ENCODE results near the gene UROC1. TPM values are rescaled to one million over a fixed set of nuclear protein-coding genes. Genes with fewer than 3 reads are reported as not detected.

Gene UROC1
- total RNA-seq = not detected in 2 replicates

DNA sequence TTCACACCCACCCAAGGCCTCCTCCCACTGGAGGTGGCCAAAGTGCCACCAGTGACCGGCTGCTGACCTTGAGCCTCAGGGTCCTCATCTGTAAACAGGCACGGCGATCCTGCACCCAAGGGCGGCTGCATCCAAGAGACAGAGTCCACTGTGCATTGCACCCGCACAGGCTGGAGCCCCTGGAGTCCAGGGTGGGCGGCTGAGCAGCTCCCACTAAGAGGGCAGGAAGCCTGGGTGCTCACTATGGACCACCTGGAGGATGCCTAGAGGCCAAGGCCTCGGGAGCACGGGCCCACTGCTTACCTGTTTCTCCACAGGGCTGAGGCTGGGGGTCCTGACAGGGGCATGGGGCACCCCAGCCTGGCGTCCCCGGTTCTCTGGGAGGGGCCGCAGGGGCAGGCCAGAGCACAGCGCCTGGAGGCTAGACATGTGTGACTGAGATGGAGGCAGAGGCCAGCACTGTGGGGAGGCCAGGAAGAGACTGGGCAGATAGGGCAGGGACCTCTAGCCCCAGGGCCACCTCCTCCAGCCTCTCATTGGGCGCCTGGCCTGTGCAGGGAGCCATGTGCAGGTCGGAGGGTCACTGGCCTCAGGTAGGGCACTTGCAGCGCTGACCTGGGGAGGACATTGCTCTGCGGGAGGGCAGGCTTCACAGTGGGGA, at the start of gene UROC1:
Gene UROC1 (minus strand): TSS at position 483 of the 661 bp plus-strand sequence. CDS start 54 bp downstream, at position 429.
- DNase-seq (ENCODE audit: low read depth in 2 of 2) = no peak

DNA sequence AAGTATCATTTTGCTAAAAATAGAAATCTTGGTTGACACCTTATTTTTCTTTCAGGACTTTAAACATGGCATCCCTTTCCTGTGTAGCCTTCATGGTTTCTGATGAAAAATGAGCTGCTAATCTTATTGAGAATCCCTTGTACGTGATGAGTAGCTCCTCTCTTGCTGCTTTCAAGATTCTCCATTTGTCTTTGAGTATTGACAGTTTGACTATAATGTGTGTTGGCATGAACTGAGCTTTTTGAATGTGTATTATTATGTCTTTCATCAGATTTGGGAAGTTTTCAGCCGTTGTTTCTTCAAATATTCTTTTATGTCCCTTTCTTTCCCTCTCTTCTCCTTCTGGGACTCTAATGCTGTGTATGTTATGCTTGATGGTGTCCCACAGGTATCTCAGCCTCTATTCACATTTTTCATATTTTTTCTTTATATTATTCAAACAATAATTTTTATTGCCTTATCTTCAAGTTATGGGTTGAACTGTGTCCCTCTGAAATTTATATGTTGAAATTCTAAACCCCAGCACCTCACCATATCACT, 45.2 kb upstream of the UROC1 start:
- DNase-seq (ENCODE audit: low read depth in 2 of 2) = no peak

DNA sequence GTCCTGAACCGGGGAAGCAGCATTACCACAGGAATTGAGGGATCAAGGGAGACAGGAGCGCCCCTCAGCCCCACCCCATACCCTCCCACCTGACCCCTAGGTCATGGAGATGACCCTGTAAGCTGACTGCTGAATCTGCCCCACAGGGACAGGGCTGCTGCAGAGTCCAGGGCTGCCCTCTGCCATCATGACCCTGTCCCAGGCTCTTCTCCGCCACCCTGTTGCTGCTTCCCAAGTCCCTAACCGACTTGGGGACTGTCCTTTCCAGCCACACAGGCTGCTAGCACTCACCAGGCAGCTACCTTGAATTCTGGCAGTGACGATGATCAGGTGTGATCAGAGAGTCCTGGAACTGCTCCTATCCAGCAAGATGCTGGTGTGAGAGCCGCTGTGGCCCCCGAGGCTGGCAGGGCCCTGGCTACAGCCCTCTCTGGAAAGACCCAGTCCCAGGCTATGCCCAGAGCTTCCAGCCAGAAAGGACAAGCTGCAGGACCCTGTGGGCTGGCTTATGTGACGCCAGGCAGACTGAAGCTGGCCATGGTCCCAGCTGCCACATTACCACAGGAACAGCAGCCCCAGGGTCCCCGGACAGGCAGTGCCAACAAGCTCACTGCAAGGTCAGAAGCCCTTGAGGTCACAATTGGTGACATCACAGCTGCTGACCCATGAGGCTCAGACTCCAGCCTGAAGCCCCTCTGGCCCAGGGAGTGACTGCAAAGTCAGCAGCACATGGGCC, 40.9 kb upstream of the UROC1 start, which contains the start of gene C3orf22:
Gene C3orf22 (minus strand): TSS at position 597 of the 736 bp plus-strand sequence. CDS start 5,542 bp downstream, outside the sequence.
- no peak for DNase-seq (ENCODE audit: low read depth in 2 of 2)

DNA sequence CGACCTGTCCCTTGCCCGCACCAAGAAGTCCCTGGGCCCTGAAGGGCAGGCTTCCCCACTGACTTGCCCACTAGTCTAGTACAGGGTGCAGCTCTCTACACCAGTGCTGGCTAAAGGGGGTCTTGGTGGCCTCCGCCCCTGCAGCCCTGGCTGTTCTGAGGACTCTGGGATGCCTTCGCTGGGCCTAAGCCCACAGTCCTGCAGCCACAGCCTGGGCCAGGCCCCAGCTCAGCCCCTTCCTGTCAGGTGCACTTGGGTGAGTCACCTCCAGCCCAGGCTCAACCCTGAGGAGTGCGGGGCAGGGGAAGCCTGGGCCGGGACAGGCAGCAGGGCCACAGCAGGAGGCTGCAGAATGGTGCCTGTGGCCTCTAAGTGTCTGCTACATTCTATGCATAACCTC, 40.2 kb upstream of the UROC1 start:
- DNase-seq (ENCODE audit: low read depth in 2 of 2) = no peak

DNA sequence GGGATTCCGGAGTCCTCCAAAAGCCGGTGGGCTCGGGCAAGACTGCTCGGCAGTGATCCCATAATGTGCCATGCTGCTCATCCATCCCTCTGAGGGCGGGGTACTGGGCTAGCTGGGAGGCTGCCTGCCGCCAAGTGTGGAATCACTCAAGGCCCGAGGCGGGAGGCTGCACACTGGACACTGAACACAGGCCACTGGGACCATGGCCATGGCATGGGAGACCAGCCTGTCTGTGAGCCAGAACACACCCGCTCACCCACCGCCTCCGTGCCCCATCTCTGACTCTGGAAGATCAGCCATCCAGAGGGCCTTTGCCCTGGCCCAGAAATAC, 39.8 kb upstream of the UROC1 start:
- no peak for DNase-seq (ENCODE audit: low read depth in 2 of 2)

DNA sequence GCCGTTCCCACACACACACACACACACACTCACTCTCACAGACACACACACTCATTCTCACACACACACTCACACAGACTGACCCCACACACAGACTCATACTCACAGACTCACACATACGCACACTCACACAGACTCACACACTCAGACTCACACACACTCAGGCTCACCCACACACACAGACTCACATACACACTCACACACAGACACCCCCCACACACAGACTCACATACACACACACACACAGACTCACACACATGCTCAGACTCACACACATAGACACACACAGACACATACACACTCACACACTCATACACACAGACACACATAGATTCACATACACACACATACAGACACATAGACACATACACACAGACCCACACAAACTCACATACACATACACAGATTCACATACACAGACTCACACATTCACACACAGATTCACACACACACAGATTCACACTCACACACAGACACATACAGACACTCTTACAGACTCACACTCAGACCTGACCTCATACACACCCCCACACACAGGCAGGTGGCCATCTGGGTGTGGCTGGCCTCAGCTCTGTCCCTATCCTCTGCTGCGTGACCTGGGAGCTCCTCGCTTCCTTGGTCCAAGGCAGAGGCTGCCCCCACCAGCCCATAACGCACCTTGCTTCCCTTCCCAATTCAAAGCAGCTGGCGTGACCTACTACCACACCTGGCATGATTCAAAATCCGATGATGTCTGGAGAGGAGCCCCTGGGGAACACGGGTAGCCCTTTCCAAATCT, 39.3 kb upstream of the UROC1 start:
- DNase-seq (ENCODE audit: low read depth in 2 of 2) = no peak

DNA sequence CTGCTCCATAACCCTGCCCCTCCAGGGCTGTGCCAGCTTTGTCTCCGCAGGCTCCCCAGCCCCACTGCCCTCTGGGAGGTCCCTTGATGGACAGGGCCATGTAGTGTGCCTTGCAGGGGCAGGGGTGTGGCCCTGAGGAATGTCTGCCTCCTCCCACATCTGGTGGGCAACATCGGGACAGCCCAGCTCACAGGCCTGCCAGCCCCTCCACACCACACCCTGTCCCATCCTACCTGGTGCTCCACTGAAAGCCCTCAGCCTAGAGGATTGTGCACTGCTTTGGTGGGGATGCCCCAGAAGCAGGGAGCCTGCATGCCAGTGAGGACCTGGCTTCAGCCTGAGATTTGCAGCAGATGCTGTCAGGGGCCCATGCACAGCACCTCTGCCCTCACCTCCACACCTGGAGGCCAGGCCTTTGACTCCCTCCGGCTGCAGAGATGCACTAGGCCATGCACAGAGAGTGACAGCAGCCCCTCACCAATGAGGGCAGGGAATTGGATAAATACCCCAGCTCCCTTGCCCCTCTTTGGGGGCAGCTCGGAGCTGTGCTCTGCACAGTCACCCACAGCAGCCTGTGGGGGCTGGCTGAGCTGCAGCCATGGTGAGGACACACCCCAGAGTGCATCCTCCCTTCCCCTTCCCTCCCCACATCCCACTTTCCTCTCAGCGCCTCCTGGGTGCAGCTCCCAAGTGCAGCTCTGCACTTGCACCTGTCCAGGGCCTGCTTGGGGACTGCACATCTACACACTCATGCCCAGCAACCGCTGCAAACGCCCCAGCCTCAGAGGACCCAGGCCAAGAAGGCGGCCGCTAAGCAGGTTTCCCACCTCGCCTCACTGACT, 38.4 kb upstream of the UROC1 start:
- no peak for DNase-seq (ENCODE audit: low read depth in 2 of 2)

DNA sequence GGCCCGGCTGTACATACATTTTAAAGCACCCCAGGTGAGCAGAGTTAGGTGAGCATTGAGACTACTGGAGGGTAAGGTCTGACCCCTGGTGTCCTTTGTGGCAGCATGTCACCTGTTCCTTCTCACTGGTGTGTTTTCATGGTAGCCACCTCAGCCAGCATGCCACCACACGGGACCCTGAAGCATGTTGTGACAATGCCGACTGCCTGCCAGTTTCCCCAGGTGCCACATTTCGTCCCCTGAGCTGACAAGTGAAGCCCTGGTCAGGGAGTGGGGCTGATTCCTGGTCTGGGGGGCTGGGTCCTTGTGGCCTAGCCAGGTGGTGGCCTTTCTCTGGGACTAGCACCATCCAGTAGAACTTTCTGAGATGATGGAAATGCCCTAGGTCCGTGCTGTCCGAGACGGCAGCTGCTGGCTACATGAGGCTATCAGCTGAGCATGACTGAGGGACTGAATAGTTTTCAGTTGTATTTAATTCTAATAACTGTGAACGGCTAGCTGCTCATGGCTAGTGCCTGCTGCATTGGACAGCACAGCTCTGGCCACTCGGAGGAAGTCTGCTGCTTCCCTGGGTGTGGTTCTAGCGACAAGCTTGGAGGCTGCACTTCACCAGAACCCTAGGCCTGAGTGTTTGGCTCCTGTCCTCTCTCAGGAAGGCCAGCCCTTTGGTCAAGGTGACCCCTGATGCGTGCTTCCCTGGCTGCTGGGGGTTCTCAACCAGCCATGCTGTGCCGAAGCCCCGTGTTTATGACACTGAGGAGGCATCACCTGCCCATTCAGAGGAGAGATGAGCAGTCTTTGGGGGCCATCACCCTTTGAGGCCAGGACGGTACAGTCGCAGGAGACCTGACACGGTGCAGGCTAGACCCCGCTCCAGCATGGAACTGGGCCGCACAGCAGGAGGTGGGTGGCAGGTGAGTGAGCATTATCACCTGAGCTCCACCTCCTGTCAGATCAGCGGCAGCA, 37.3 kb upstream of the UROC1 start:
- no peak for DNase-seq (ENCODE audit: low read depth in 2 of 2)

DNA sequence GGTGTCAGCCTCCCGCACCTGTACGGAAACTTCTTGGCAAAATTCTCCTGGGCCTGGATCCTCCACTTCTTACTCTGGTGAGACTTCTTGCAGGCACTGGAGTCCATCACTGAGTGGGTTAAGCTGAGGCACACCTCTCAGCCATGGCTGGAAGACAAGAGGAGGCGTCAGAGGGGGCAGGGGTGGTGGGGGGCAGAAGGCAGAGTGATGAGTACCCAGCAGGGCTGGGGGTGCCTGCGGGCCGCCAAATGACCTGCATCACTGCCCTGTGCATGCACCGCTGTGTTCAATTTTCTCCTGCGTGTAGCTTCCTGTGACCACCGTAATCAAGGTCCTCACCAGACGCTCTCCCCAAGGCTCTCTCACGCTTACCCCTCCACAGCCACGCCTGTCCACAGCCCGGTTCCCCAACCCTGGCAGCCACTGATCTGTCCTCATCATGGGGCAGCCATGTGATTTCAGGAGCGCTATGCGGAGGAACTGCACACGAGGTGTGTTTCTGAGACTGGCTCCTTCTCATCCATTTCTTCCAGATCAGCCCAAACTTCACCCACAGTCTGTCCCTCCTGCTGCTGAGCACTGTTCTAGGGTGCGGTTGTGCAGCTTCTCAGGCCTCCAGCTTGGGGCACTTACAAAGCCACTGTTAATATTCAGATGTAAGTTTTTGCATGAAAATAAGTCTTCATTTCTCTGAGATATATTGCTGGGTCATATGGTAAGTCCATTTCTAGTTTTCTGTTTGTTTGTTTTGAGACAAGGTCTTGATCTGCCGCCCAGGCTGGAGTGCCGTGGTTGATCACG, 35.9 kb upstream of the UROC1 start:
- DNase-seq (ENCODE audit: low read depth in 2 of 2) = no peak

DNA sequence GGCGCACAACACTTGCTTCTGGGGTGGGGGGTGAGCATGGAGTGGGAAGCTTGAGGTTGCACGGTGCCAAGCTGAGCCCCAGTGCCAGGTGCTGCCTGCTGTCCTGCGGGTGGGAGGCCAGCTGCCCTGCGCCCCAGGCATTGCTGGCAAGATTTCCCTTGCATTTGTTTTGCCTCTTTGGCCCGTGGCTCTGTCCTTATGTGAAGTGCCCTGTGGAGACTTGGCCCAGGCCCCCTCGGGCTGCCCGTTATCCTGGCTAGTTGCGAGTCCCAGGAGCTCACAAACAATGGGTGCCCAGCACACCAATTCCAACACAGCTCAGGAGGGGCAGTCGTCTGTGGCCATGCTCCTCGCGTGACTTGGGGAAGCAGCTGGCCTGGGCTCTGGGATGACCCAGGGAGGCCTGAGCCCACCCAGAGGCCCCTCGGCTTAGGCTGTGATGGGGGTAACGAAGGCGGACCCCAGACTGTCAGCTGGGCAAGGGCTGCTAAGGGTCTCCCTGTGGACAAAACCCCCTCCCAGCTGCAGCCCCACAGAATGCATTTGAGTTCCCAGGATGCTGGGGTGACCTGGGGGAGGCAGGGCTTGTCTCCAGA, 35.2 kb upstream of the UROC1 start:
- no peak for DNase-seq (ENCODE audit: low read depth in 2 of 2)

DNA sequence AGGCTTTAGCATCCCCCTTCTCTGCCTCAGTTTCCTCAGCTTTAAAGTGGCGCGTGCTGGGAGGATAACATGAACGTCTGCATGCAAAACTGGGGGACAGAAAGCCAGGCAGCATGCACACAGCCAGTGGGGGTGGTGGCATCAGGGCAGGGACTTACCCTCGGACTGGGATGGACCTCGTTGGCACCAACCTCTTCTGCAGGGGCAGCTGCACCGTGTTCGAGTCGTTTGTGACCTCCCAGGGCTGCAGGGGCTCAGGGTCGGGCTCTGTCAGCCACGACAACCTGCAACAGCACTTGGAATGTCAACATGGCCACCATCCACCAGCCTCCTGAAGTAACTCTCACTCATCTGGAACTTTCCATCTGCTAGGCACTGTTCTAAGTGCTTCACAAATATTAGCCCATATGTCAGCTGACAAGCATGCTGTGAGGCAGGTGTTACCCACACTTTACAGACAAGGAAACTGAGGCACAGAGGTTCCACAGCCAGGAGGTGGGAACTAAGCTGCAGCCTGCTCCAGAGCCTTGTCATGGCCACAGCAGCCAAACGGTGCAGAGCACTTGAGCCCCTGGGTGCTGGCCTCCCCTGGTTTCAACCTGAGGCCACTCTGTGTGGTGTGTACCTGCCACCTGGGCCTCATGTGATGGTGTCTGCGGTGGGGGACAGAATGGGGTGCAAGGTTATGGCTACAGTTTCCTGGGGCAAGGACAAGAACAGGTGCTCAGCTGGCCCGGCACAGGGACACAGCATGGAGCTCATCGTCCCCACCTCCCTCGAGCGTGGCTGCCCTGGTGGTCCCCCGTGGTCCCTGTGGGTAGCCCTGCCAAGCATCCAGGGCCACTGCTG, 34.5 kb upstream of the UROC1 start:
- no peak for DNase-seq (ENCODE audit: low read depth in 2 of 2)

DNA sequence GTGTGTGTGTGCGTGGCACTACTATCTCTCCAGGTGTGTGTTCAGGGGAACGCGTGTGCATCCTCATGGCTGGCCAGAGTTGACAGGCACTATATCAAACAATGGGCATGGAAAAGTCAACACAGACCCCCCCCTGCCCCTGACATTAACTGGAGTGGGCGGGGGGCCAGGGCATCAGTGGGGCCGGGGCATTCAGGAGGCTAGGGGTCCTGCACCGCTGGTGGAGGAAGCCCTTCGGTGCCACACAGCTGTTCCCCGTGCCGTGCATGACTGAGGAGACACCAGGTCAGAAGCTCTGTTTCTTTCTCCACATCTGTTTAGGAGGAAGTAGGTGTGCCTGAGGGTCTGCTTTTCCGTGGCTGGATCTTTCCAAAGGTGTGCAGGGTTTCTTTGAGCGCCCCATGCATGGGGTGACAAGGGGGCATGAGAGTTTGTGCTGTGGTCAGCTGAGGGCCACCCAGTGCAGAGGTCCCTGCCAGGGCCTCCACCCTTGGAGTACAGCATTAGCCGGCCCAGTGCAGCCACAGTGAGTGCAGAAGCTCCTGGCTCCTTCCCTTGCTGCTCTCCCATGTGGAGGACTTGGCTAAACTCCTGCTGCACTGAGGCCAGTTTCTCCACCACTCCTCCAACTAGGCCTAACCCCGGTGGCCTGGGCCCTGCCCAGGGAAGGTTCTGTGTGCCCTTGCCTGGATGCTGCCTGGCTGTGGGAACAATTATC, 33.7 kb upstream of the UROC1 start:
- no peak for DNase-seq (ENCODE audit: low read depth in 2 of 2)

DNA sequence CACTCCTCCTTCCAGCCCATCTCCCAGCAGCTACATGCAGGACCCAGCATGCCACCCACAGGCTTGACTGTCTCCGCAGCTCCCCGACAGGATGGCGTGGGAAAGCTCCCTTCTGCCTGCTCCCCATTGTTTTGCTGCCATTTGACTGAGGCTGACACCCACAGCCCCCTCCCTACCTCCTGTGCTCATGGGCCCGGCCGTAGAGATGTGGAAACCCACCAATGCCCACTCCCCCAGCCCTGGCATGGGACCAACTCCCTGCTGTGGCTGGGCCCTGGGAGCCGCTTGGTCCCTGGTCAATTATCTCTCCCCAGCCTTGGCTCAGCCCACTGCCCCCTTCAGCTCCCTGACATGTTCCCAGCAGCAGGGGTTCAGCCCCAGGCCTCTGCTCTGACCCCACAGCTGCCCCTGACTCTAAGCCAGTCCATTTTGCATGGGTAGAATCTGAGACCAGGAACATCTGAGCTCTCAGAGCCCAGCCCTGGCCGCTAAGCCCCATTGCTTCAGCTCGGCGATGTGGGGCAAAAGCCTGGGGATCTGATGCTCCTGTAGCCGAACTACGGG, 33.0 kb upstream of the UROC1 start:
- no peak for DNase-seq (ENCODE audit: low read depth in 2 of 2)

DNA sequence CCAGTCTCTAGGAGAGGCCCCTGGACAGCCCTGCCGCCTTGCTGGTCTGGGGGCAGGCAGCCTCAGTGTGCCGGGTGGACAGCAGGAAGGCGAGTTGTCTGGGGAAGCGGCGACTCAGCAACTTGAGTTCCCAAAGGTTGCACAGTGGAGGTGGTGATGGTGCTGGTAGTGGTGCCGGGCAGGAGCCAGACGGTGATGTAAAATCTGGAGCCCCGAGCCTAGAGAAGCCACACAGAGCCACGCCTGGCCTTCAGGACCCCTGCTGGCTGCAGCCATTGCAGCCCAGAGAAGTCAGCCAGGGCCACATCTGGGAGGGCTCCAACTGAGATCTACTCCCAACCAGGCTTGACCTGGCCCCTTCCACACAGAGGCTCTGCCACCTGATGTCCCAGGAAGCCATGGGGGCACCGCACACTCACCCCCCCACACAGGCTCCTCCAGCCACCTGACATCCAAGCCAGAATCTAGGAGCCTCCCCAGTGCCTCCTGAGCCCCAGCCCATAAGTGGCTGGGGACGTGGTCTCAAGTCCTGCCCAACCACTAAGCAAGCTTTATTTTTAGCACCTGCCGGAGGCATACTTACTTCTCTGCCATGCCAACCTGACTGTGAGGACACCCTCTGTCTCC, 32.4 kb upstream of the UROC1 start:
- no peak for DNase-seq (ENCODE audit: low read depth in 2 of 2)

DNA sequence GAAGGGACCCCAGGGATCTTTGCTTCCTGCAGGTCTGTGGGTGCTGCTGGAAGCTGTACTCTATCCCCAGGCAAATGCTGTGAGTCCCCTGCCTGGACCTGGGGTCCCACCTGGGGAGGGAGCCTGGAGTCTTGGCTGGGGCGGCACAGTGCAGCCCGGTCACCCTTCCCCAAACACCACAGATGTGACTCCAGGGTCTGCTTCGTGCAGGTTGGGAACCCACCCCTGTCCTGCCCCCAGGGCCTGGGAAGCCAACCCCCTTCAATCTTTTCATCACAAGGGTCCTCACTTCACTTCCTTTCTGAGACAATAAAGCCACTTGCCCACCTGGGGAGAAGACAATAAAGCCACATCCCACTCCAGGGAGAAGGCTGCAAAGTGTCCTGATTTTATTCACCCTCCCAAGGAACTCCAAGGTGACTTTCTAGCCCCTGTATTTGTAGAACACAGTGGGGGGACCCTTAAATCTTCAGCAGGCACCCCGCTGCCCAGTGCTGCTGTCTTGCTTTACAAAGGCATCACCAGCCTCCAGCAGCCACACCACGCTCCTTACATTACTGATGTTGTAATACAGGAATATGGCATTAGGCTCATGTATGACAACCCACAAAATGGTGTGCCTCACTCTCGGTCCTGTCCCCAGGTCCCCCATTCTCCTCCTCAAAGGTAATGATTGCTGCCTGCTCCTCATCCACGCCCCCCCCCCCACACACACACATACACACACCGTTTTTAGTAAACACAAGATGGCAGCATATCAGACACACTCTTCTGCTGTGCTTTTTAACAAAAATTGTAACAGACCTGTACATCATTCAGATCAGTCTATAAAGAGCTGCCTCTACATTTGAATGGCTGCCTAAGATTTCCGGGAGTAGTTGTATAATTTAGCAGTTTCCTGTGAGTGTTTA, 31.2 kb upstream of the UROC1 start:
- no peak for DNase-seq (ENCODE audit: low read depth in 2 of 2)

Measured in lung microvascular endothelial cell (primary cell).